ENCODE results near the gene GTF2A1L. TPM values are rescaled to one million over a fixed set of nuclear protein-coding genes. Genes with fewer than 3 reads are reported as not detected.
"Not testable (repeated sequence)": the region's sequence is repeated elsewhere in the genome, so short reads cannot be mapped to it uniquely, and the experiment has no call there.

The GTF2A1L gene
- under 1 TPM; 0.52 to 0.86 (median 0.74) TPM for polyA plus RNA-seq (ENCODE audit: insufficient read length in 3 of 3)
- long read RNA-seq, donor 1: 0 reads
- long read RNA-seq, donor 2: 0 reads
- long read RNA-seq, donor 3: 0 reads
- long read RNA-seq, donor 4: 0 reads
- long read RNA-seq, donor 5: 0 reads
- long read RNA-seq, donor 6: 0 reads
- long read RNA-seq, donor 7: 0 reads
- long read RNA-seq, donor 8: 0 reads
- long read RNA-seq, donor 9: 0 reads
- long read RNA-seq, donor 10: 0 reads
- long read RNA-seq, donor 11: 0 reads
- long read RNA-seq, donor 12: 0 reads
- long read RNA-seq, donor 13: 0 reads
- long read RNA-seq, donor 14: 0 reads
- long read RNA-seq, donor 15: 0 reads
- long read RNA-seq, donor 16: 0 reads

GRCh38 chr2:48617618-48618017 lies at the start of gene GTF2A1L:
Gene GTF2A1L (plus strand): TSS chr2:48617856. CDS start chr2:48617875, 19 bp downstream.
- DNase-seq (ENCODE audit: extremely low read depth in 1 of 11, low read depth in 9 of 11, low spot score in 4 of 11): no peak

- DNase-seq (ENCODE audit: extremely low read depth in 1 of 11, low read depth in 9 of 11, low spot score in 4 of 11): no peak
These were observed 49.1 kb upstream of the GTF2A1L start for GRCh38 chr2:48568547-48568946.

DNA sequence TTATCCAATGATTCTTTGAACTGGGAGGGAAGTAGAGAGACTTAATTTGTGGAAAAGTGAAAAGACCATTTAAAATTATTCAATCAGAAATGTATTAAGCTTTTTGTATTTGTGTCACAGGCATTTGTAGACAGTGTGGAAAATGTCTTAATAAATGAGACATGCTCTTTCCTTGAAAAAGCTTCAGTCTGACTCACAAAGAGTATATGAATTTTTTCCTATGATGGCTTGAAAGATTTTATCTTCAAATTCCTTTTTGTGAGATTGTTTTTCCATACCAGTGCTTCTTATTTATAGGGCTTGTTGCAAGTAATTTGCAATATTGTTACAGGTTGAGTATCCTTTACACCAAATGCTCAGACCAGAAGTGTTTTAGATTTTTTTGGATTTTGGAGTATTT lies 48.2 kb upstream of the GTF2A1L start:
- no peak for DNase-seq (ENCODE audit: extremely low read depth in 1 of 11, low read depth in 9 of 11, low spot score in 4 of 11)

DNA sequence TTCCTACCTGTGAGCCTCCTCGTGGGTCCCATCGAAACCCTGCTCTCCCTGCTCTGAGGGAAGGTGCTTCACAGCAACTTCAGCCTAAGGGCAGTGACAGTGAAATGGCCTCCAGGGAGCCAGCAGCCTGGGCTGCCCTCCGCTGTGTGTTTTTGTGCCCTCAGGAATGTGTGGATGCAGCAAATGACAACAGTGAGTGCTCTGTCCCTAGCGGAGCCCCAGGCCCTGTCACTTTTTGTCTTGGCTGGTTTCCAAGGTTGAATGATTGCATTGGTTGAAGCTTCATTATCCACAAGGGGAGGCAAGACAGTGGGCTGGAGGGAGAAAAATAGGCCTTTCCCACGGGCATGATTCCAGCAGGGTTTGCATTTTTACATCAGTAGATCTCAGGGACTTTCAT lies 44.8 kb upstream of the GTF2A1L start:
- DNase-seq (ENCODE audit: extremely low read depth in 1 of 11, low read depth in 9 of 11, low spot score in 4 of 11): peak in 1 of 11 donors; percentile 62

- DNase-seq (ENCODE audit: extremely low read depth in 1 of 11, low read depth in 9 of 11, low spot score in 4 of 11): no peak
These were observed 43.0 kb upstream of the GTF2A1L start for GRCh38 chr2:48574353-48575287.

DNA sequence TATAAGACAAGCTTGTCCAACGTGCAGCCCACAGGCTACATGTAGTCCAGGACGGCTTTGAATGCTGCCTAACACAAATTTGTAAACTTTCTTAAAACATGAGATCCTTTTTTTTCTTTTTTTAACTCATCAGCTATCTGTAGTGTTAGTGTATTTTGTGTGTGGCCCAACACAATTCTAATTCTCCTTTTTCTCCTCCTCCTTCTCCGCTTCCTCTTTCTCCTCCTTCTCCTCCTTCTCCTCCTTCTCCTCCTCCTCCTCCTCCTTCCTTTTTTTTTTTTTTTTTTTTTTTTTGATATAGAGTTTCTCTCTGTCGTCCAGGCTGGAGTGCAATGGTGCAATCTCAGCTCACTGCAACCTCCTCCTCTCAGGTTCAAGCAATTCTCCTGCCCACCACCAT lies 39.3 kb upstream of the GTF2A1L start:
- DNase-seq (ENCODE audit: extremely low read depth in 1 of 11, low read depth in 9 of 11, low spot score in 4 of 11): no peak

GRCh38 chr2:48583961-48584360 lies 33.7 kb upstream of the GTF2A1L start:
- no peak for DNase-seq (ENCODE audit: extremely low read depth in 1 of 11, low read depth in 9 of 11, low spot score in 4 of 11)

GRCh38 chr2:48584551-48584950 lies 33.1 kb upstream of the GTF2A1L start:
- DNase-seq (ENCODE audit: extremely low read depth in 1 of 11, low read depth in 9 of 11, low spot score in 4 of 11): no peak

GRCh38 chr2:48586433-48586832 lies 31.2 kb upstream of the GTF2A1L start:
- no peak for DNase-seq (ENCODE audit: extremely low read depth in 1 of 11, low read depth in 9 of 11, low spot score in 4 of 11)

DNA sequence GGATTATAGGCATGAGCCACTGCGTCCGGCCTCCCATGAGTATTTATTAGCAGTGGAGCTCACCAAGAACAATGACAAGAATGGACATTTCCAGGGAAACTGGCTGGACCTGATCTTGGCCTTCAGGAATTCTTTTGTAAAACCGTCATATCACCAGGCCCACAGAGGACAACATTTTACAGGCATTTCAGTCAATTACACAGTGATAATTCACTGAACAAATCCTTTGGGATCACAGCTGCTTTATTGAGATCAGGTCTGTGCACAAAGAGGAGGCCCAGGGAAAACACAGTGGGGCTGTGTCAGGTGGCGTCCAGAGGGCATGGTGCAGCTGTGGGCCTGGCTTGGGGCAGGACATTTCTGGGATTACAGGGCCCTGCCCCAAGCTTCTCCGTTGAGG lies 30.1 kb upstream of the GTF2A1L start:
- DNase-seq (ENCODE audit: extremely low read depth in 1 of 11, low read depth in 9 of 11, low spot score in 4 of 11): no peak

- DNase-seq (ENCODE audit: extremely low read depth in 1 of 11, low read depth in 9 of 11, low spot score in 4 of 11): no peak
These were observed 29.7 kb upstream of the GTF2A1L start for GRCh38 chr2:48587961-48588360.

DNA sequence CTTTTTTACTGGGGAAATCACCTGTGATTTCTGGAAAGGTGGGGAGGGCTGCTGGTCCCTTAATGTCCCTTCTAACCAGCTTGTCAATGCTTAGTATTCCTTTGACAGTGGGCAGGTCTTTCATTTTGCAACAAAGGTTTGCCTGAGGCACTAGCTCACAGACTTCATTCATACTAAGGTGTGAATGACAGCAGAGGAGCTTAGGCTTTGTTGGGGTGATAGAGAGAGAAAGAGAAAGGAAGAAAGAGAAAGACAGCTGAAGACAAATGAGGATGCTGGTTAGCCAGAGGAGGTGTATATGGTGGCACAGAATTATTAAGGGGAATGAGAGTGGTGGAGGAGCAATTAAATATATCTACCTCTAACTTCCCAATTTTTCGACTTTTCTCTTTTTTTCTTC lies 28.9 kb upstream of the GTF2A1L start:
- no peak for DNase-seq (ENCODE audit: extremely low read depth in 1 of 11, low read depth in 9 of 11, low spot score in 4 of 11)

GRCh38 chr2:48589170-48589767 lies 28.4 kb upstream of the GTF2A1L start:
- DNase-seq (ENCODE audit: extremely low read depth in 1 of 11, low read depth in 9 of 11, low spot score in 4 of 11): peak in 7 of 11 donors; percentile 19 to 56 (median 34)

DNA sequence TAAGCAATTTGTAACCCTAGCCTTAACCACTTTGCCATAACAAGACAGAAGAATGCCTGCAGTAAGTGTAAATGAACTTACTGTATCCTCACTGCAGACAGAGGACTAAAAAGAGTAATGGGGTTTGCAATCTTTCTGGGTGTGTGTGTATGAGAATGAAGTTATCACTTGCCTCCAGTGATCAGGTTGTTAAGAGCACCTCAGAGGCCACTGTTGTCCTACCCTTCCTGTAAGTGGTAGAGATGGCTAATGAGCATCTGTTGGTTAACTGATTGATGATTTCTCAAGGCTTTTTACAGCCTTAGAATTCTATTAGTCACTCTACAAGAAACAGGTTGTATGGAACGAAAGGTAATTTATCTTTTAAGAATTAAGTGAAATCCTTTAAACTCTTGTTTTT lies 27.6 kb upstream of the GTF2A1L start:
- no peak for DNase-seq (ENCODE audit: extremely low read depth in 1 of 11, low read depth in 9 of 11, low spot score in 4 of 11)

GRCh38 chr2:48592067-48592466 lies 25.6 kb upstream of the GTF2A1L start:
- DNase-seq (ENCODE audit: extremely low read depth in 1 of 11, low read depth in 9 of 11, low spot score in 4 of 11): no peak

DNA sequence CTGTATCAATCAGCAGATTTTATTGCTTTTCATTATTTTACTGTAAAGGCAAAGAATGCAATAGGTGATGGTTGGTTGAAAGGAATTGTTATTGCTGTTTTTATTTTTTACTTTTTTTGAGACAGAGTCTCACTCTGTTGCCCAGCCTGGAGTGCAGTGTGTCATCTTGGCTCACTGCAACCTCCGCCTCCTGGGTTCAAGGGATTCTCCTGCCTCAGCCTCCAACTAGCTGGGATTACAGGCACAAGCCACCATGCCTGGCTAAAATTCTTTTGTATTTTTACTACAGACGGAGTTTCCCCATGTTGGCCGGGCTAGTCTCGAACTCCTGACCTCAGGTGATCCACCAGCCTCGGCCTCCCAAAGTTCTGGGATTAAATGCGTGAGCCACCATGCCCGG lies 20.9 kb upstream of the GTF2A1L start:
- not testable (repeated sequence) for DNase-seq (ENCODE audit: extremely low read depth in 1 of 11, low read depth in 9 of 11, low spot score in 4 of 11)

DNA sequence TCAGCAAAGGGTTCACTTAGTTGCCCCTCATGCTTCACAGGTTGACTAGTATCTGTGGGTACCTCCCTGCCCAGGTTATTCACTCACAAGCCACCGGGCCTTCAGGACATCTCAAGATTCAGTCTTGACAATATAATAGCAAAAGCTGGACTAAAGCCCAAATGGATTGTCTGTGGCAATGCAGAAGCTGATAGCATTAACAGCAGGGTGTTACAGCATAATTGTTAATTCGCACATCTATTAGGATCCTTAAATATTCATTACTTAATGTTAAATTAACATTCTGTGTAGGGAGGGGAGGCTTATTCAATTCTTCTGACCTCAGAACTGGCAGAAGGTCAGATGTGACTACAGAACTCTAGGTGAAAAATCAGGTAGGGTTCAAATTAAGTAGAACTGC lies 20.2 kb upstream of the GTF2A1L start:
- no peak for DNase-seq (ENCODE audit: extremely low read depth in 1 of 11, low read depth in 9 of 11, low spot score in 4 of 11)

- peak in 9 of 11 donors; percentile 18 to 56 (median 42) for DNase-seq (ENCODE audit: extremely low read depth in 1 of 11, low read depth in 9 of 11, low spot score in 4 of 11)
These were observed 17.3 kb upstream of the GTF2A1L start for GRCh38 chr2:48600204-48600813.

DNA sequence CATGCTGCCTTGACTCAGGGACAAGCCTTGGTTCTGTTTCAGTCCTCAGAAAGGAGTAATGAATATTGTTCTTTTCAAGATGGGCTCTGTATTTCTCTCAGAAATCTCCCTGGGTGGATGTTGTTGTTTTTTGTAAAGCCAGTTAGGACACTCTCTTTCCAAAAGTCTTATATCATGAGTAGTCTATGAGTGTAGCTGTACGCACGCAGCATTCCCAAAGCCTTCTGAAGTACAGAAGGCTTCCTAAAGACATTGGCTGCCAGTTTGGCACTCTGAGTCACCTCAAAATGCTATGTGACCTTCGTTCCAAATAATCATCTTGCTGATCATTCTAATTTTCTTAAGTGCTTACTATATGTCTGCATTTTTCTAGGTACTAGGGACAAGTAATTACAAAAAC lies 16.7 kb upstream of the GTF2A1L start:
- DNase-seq (ENCODE audit: extremely low read depth in 1 of 11, low read depth in 9 of 11, low spot score in 4 of 11): no peak
